Dedifferentiated amniotic fluid mesenchymal stem cell (primary cell): Measurements from ENCODE around the gene PLA2G12B.

Experiments
- DNase-seq: peaks from one replicate; pipeline ENCODE4 v3.0.0-alpha.2; 2016; ENCODE audit errors: extremely low spot score

Gene PLA2G12B

DNA sequence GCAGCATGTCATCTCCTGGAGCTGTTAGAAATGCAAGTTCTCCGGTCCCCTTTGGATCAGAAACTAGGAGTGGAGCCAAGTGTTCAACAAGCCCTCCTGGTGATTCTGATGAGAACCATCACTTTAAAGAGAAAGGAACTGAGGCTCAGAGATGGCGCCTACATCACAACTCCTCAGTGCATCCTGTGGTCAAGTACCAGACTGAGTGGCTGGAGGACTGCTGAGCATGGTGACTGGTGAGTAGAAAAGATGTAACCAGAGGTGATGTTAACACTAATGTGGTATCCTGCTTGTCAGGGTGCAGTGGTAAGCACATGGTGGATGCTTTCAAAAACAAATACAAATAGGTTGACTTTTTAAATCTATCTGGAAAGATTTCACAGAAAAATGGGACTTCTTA lies 64.5 kb downstream of the PLA2G12B start:
- no peak for DNase-seq

GRCh38 chr10:72889391-72889831 lies 65.2 kb downstream of the PLA2G12B start:
- DNase-seq = no peak

DNA sequence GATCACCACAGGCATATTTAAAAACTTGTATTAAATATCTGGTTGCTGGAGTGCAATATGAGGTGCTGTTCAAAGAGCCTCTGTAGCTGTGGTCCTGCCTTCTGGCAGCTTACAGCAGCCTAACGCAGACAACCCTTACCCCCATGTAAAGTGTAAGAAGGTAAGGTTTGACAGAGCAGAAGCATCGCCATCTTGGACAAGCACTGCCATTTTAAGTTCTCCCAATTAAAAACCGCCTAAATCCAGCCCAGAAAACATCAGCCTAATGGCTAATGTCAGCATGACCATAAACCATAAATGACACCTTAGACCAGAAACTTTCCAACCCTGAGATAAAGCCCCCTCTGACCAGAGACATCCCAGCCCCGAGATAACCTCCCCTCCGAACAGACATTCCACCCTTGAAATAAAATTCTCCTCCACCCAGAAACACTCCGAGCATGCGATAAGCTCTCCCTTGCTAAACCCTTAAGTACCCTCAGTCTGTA lies 66.4 kb downstream of the PLA2G12B start:
- no peak for DNase-seq

GRCh38 chr10:72887043-72887442 lies 67.6 kb downstream of the PLA2G12B start:
- no peak for DNase-seq

DNA sequence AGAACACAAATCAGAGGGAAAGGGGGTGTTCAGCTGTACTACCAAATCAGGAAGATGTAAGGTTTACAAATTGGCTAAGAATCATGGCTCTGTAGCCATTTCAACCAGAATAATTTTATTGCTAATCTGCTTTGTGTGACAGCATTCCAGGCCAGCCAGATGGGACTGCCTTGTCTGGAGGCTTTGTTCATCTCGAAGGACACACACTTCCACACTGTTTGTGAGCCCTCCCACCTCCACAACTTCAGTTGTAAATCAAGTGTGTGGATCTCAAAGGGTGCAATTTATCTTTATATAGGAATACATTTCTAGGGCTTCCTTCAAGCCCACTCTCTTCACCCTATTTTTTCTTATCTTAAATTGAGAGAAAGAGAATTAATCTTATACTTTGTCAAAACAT lies 68.0 kb downstream of the PLA2G12B start:
- no peak for DNase-seq

GRCh38 chr10:72885953-72886352 lies 68.7 kb downstream of the PLA2G12B start:
- DNase-seq = no peak
